CD14-positive monocyte (primary cell): ENCODE results near the gene TMEM222. TPM values are rescaled to one million over a fixed set of nuclear protein-coding genes. Genes with fewer than 3 reads are reported as not detected.
A peak's percentile ranks its signal among the peaks of the same experiment; 100 is the strongest.

Source experiments
- DNase-seq, 3 donors: peaks; one replicate each; pipeline ENCODE4 v3.0.0-alpha.2; 2011 to 2022
- H2AFZ ChIP-seq: 2 replicates; pipeline ENCODE4 v1.6.0; 2012; ENCODE audit warnings: mild to moderate bottlenecking, low read depth, low read length, inconsistent platforms; ENCODE audit not compliant: insufficient read depth, poor library complexity, severe bottlenecking
- H3K27ac ChIP-seq, 2 donors: 1 replicate in 1 of 2; 2 replicates in 1 of 2; pipeline ENCODE4 v1.5.1; 2012 to 2013; ENCODE audit warnings: low read length in 2 of 2, control low read depth in 1 of 2, inconsistent platforms in 1 of 2, low read depth in 1 of 2, mild to moderate bottlenecking in 1 of 2
- H3K27me3 ChIP-seq, 2 donors: one replicate each; pipeline versions ENCODE4 v1.6.0 to v1.6.1; 2011 to 2013; ENCODE audit warnings: low read length in 2 of 2; ENCODE audit not compliant: control insufficient read depth in 2 of 2, insufficient read depth in 2 of 2
- H3K36me3 ChIP-seq, 2 donors: replicated peaks in 1 of 2; 1 replicate in 1 of 2; 2 replicates in 1 of 2; pipeline versions ENCODE4 v1.5.1 to v1.6.1; 2012 to 2013; ENCODE audit warnings: low read length in 2 of 2, control low read depth in 1 of 2, inconsistent platforms in 1 of 2, mild to moderate bottlenecking in 1 of 2; ENCODE audit not compliant: insufficient read depth in 2 of 2, control insufficient read depth in 1 of 2
- H3K4me1 ChIP-seq, 2 donors: 1 replicate in 1 of 2; 2 replicates in 1 of 2; pipeline versions ENCODE4 v1.5.1 to v1.6.1; 2012 to 2013; ENCODE audit warnings: low read length in 2 of 2, control low read depth in 1 of 2, inconsistent platforms in 1 of 2, mild to moderate bottlenecking in 1 of 2, moderate library complexity in 1 of 2; ENCODE audit not compliant: insufficient read depth in 2 of 2, control insufficient read depth in 1 of 2
- H3K4me2 ChIP-seq: replicated peaks from 2 replicates; pipeline ENCODE3; 2012; ENCODE audit warnings: low read length, moderate library complexity, mild to moderate bottlenecking; ENCODE audit not compliant: poor library complexity, severe bottlenecking; ENCODE audit errors: extremely low read depth
- H3K4me3 ChIP-seq, 3 experiments: fragments of 200-600 bp in 1 of 3; sonication (generic) in 1 of 3; replicated peaks in 1 of 3; 1 replicate in 2 of 3; 2 replicates in 1 of 3; pipeline ENCODE4 v1.5.1; 2011 to 2013; ENCODE audit warnings: low read length in 3 of 3, mild to moderate bottlenecking in 3 of 3, control low read depth in 2 of 3, low read depth in 2 of 3, inconsistent platforms in 1 of 3, moderate library complexity in 1 of 3
- H3K79me2 ChIP-seq: 2 replicates; pipeline ENCODE4 v1.6.0; 2012; ENCODE audit warnings: mild to moderate bottlenecking, control low read depth, inconsistent platforms, low read length, moderate library complexity; ENCODE audit not compliant: insufficient read depth
- H3K9ac ChIP-seq: 2 replicates; pipeline ENCODE4 v1.6.0; 2017; ENCODE audit warnings: low read length, mild to moderate bottlenecking; ENCODE audit not compliant: insufficient read depth, poor library complexity, severe bottlenecking
- H3K9me3 ChIP-seq, 2 donors: replicated peaks in 1 of 2; 1 replicate in 1 of 2; 2 replicates in 1 of 2; pipeline versions ENCODE4 v1.5.1 to v1.6.1; 2012 to 2013; ENCODE audit warnings: low read length in 2 of 2, control low read depth in 1 of 2; ENCODE audit not compliant: control insufficient read depth in 1 of 2, insufficient read depth in 1 of 2
- H4K20me1 ChIP-seq: 2 replicates; pipeline ENCODE4 v1.6.0; 2012; ENCODE audit warnings: mild to moderate bottlenecking, low read length, control low read depth, moderate library complexity; ENCODE audit not compliant: insufficient read depth
- H3K27ac Mint-ChIP-seq, 7 donors: one replicate each; pipeline ENCODE4 v1.8.0; 2020; ENCODE audit warnings: mild to moderate bottlenecking in 7 of 7, mixed read lengths in 7 of 7, moderate library complexity in 6 of 7, inconsistent platforms in 2 of 7
- H3K27me3 Mint-ChIP-seq, 3 donors: one replicate each; pipeline ENCODE4 v1.8.0; 2021 to 2022; ENCODE audit warnings: low read depth in 3 of 3, mild to moderate bottlenecking in 3 of 3, mixed read lengths in 3 of 3, moderate library complexity in 3 of 3, inconsistent platforms in 1 of 3
- H3K36me3 Mint-ChIP-seq, 2 donors: one replicate each; pipeline ENCODE4 v1.8.0; 2020; ENCODE audit warnings: mixed read lengths in 2 of 2, inconsistent platforms in 1 of 2, mild to moderate bottlenecking in 1 of 2
- H3K4me1 Mint-ChIP-seq: one replicate; pipeline ENCODE4 v1.8.0; 2020; ENCODE audit warnings: mild to moderate bottlenecking, mixed read lengths
- H3K4me3 Mint-ChIP-seq, 2 donors: one replicate each; pipeline ENCODE4 v1.8.0; 2020; ENCODE audit warnings: mild to moderate bottlenecking in 2 of 2, mixed read lengths in 2 of 2, moderate library complexity in 1 of 2
- H3K9me3 Mint-ChIP-seq, 7 donors: one replicate each; pipeline ENCODE4 v1.8.0; 2020 to 2022; ENCODE audit warnings: mixed read lengths in 7 of 7, mild to moderate bottlenecking in 6 of 7, moderate library complexity in 6 of 7, inconsistent platforms in 2 of 7
- WGBS: methylation state at CpG from one replicate; pipeline ENCODE4 v1.1.5; 2013; ENCODE audit warnings: missing lambda C conversion rate; ENCODE audit not compliant: insufficient coverage; 5-methylcytosine and 5-hydroxymethylcytosine counted together
- intact Hi-C, 2 donors: fragments of 100-400 bp; cut with micrococcal nuclease; formaldehyde crosslinking; loops; one replicate each; pipeline versions ENCODE4 v1.15.0 to v1.15.1; 2023
- polyA plus RNA-seq, 3 donors: library from polyadenylated mRNA; depleted of rRNA in 1 of 3; unstranded in 2 of 3; stranded (reverse) in 1 of 3; fragments of 300-500 nt in 2 of 3; fragments of >200 nt in 1 of 3; fragmentation: Illumina TruSeq in 2 of 3; gene quantifications; 1 replicate in 2 of 3; 2 replicates in 1 of 3; pipeline ENCODE4 v1.2.3, GENCODE V29; 2012 to 2021
- TF ChIP-seq, protein P1 (sequence below): fragments of 200-600 bp; IDR thresholded peaks from one replicate; pipeline ENCODE4 v1.8.0; 2022; ENCODE audit warnings: antibody characterized with exemption, mild to moderate bottlenecking

Gene TMEM222
- polyA plus RNA-seq, 3 donors, result 23.2 to 29.0 (median 24.6) TPM

DNA sequence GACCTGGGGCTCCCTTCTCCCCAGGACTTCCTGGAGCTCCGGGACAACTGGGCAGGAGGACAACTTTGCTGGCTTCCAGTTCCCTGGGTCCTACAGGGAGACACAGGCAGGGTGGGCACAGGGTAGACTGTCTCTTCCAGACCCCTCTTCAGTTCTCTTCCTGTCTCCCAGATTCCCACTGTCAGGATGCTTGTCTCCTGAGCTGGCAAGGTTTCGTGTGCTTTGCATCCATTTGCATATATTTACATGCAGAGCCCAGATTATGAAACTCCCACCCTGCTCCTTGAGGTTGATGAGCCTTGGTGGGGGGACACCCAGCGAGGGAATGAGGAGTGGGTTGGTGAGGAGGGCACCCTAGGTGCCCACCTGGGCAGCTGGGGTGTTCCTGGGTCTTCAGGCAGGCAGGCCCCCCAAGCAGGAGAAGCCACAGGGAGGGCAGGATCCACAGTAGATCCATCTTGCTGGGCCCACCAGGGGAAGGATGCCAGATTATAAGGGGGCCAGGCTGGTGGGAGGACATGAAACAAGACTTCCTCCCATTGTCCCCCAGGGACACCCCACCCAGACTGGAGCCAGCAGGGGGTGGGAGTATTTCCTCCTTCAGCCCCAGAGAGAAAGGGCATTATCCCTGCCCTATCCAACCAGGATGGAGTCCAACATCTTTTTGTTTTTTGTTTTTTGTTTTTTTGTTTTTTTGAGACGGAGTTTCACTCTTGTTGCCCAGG lies 52.6 kb downstream of the TMEM222 start, which contains the start of gene FCN3:
Gene FCN3, minus strand, starts transcription at position 463 of the 725 bp plus-strand sequence. Its CDS starts 6 bp downstream, at position 457.
- Mint-ChIP-seq H3K4me1 (peaks cover 20% of the 10 kb centered on the region), H3K9me3 (no peaks in the 10 kb centered on the region), H3K27me3 (peaks cover 4 to 6% (median 6%) of the 10 kb centered on the region in 3 donors), H3K27ac (peak within 1 kb of the TSS in 1 of 7 donors; percentile 25), H3K4me3 (no peak within 1 kb of the TSS), H3K36me3 (no peaks in the 10 kb centered on the region)
- TF ChIP-seq, protein P1, sequence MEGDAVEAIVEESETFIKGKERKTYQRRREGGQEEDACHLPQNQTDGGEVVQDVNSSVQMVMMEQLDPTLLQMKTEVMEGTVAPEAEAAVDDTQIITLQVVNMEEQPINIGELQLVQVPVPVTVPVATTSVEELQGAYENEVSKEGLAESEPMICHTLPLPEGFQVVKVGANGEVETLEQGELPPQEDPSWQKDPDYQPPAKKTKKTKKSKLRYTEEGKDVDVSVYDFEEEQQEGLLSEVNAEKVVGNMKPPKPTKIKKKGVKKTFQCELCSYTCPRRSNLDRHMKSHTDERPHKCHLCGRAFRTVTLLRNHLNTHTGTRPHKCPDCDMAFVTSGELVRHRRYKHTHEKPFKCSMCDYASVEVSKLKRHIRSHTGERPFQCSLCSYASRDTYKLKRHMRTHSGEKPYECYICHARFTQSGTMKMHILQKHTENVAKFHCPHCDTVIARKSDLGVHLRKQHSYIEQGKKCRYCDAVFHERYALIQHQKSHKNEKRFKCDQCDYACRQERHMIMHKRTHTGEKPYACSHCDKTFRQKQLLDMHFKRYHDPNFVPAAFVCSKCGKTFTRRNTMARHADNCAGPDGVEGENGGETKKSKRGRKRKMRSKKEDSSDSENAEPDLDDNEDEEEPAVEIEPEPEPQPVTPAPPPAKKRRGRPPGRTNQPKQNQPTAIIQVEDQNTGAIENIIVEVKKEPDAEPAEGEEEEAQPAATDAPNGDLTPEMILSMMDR, result no peak
- H4K20me1 ChIP-seq, result no peaks in the 10 kb centered on the region
- no peaks in the 10 kb centered on the region for H3K9me3 ChIP-seq
- H3K36me3 ChIP-seq, result no peaks in the 10 kb centered on the region
- no peak within 1 kb of the TSS for H3K9ac ChIP-seq
- peaks cover 12 to 15% of the 10 kb centered on the region in 2 donors for H3K4me1 ChIP-seq
- WGBS, result 96% methylated on average over 3 of the region's 4 CpGs
- DNase-seq, result no peak
- H3K4me3 ChIP-seq, result no peak within 1 kb of the TSS
- H3K27ac ChIP-seq, result no peak within 1 kb of the TSS
- no peaks in the 10 kb centered on the region for H3K27me3 ChIP-seq
- H2AFZ ChIP-seq, result no peak within 1 kb of the TSS
- H3K4me2 ChIP-seq, result no peak within 1 kb of the TSS
- H3K79me2 ChIP-seq, result no peaks in the 10 kb centered on the region
- intact Hi-C loops, result no loop called here

DNA sequence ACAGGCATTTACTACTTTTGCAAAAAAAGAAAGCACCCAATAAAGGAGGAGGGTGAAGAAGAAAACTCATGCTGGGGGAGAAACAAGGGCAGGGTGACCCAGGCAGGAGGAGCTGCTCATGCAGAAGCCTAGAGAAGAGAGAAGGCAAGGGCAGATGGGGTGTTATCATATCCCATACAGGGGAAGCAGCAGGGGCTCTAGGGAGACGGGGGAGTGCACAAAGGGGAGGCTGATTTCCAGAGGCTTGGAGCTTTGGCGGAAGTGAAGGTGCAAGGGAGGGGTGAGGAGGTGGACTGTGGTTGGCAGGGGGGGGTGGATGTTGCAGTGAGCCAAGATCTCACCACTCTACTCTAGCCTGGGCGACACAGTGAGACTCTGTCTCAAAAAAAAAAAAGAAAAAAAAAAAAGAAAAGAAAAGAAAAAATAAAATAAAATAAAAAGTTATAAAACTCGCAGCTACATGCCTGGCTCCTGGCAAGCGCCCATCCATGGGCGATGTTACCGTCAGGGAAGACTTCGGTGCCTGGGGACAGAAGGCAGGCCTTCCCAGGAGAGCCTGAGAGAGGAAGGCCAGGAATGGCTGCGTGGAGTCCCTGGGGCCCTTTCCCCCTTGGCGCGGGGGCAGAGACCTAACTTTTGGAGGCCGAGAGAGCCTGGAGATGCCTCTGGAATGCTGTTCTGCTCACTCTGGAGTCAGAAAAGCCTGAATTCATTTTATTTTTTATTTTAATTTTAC lies 56.0 kb downstream of the TMEM222 start:
- Mint-ChIP-seq H3K27ac (no peak overlapping the region), H3K4me3 (no peak overlapping the region), H3K36me3 (no peaks in the 10 kb centered on the region), H3K9me3 (no peaks in the 10 kb centered on the region), H3K4me1 (peaks cover 4% of the 10 kb centered on the region), H3K27me3 (peaks cover 9 to 18% (median 12%) of the 10 kb centered on the region in 3 donors)
- Histone ChIP-seq H3K27ac (no peak overlapping the region), H2AFZ (no peak overlapping the region), H3K79me2 (no peaks in the 10 kb centered on the region), H3K4me3 (no peak overlapping the region), H3K9me3 (no peaks in the 10 kb centered on the region), H4K20me1 (no peaks in the 10 kb centered on the region), H3K36me3 (no peaks in the 10 kb centered on the region), H3K4me2 (no peak overlapping the region), H3K4me1 (no peaks in the 10 kb centered on the region), H3K9ac (no peak overlapping the region), H3K27me3 (peaks cover 0 to 5% of the 10 kb centered on the region in 2 donors)
- TF ChIP-seq, protein P1, result no peak
- WGBS, result 98% methylated on average over 7 of the region's 12 CpGs
- intact Hi-C loops, result no loop called here
- no peak for DNase-seq
